Keratinocyte (primary cell): ENCODE data around the gene DCAF15. TPM values are rescaled to one million over a fixed set of nuclear protein-coding genes. Genes with fewer than 3 reads are reported as not detected.
A peak's percentile ranks its signal among the peaks of the same experiment; 100 is the strongest.

Experiments
- DNase-seq: peaks from one replicate; pipeline ENCODE4 v3.0.0-alpha.2; 2011; ENCODE audit warnings: low read depth, missing footprints, low spot score
- FAIRE-seq: peaks from 2 replicates; lab custom pipeline; 2011; peaks lifted over from hg19 to GRCh38; lab: Jason Lieb, UNC
- H2AFZ ChIP-seq: 2 replicates; pipeline ENCODE4 v1.6.0; 2012; ENCODE audit warnings: low read length, control low read depth, inconsistent platforms; ENCODE audit not compliant: control insufficient read depth
- H3K27ac ChIP-seq: 2 replicates; pipeline ENCODE4 v1.5.1; 2011; ENCODE audit warnings: low read length; ENCODE audit not compliant: control insufficient read depth, insufficient read depth
- H3K27me3 ChIP-seq: 3 replicates; pipeline ENCODE4 v1.6.0; 2011; ENCODE audit warnings: low read length; ENCODE audit not compliant: control insufficient read depth, insufficient read depth; ENCODE audit errors: extremely low read depth
- H3K36me3 ChIP-seq, 2 experiments: 2 replicates in 1 of 2; 3 replicates in 1 of 2; pipeline ENCODE4 v1.5.1; 2011; ENCODE audit warnings: low read length in 2 of 2, mild to moderate bottlenecking in 1 of 2; ENCODE audit not compliant: control insufficient read depth in 2 of 2, insufficient read depth in 2 of 2; ENCODE audit errors: extremely low read depth in 1 of 2
- H3K4me1 ChIP-seq: 3 replicates; pipeline ENCODE4 v1.5.1; 2011; ENCODE audit warnings: low read length; ENCODE audit not compliant: control insufficient read depth, insufficient read depth; ENCODE audit errors: extremely low read depth
- H3K4me2 ChIP-seq: 3 replicates; pipeline ENCODE4 v1.6.0; 2011; ENCODE audit warnings: low read depth, low read length; ENCODE audit not compliant: control insufficient read depth, insufficient read depth; ENCODE audit errors: extremely low read depth
- H3K4me3 ChIP-seq, 3 experiments: fragments of 200-600 bp in 1 of 3; sonication (generic) in 1 of 3; 2 replicates in 2 of 3; 3 replicates in 1 of 3; pipeline ENCODE4 v1.5.1; 2011 to 2016; ENCODE audit warnings: low read length in 3 of 3, mild to moderate bottlenecking in 3 of 3, control low read depth in 2 of 3, inconsistent platforms in 1 of 3, low read depth in 1 of 3, mixed read lengths in 1 of 3, mixed run types in 1 of 3, moderate library complexity in 1 of 3; ENCODE audit not compliant: control insufficient read depth in 2 of 3, insufficient read depth in 2 of 3; ENCODE audit errors: extremely low read depth in 1 of 3
- H3K79me2 ChIP-seq: 2 replicates; pipeline ENCODE4 v1.6.0; 2012; ENCODE audit warnings: low read length; ENCODE audit not compliant: control insufficient read depth, insufficient read depth
- H3K9ac ChIP-seq: 3 replicates; pipeline ENCODE4 v1.6.0; 2011; ENCODE audit warnings: low read length; ENCODE audit not compliant: control insufficient read depth, insufficient read depth; ENCODE audit errors: extremely low read depth
- H3K9me1 ChIP-seq: 3 replicates; pipeline ENCODE4 v1.6.0; 2011; ENCODE audit warnings: low read length; ENCODE audit not compliant: control insufficient read depth, insufficient read depth; ENCODE audit errors: extremely low read depth
- H3K9me3 ChIP-seq: 2 replicates; pipeline ENCODE4 v1.5.1; 2012; ENCODE audit warnings: low read depth, low read length; ENCODE audit not compliant: control insufficient read depth
- H4K20me1 ChIP-seq: 3 replicates; pipeline ENCODE4 v1.6.0; 2011; ENCODE audit warnings: low read length; ENCODE audit not compliant: control insufficient read depth, insufficient read depth; ENCODE audit errors: extremely low read depth
- EZH2 ChIP-seq: IDR thresholded peaks from one replicate; pipeline ENCODE4 v1.6.1; 2012; ENCODE audit warnings: inconsistent platforms, mild to moderate bottlenecking, low read length, moderate library complexity
- dilution Hi-C: fragments of 300-500 bp; cut with MboI; formaldehyde crosslinking; loops from one replicate; pipeline ENCODE4 v1.7.0; 2020; ENCODE audit warnings: low sequenced_read_pairs; ENCODE audit not compliant: extremely low pct_ligation_motif_present
- polyA plus RNA-seq, 5 experiments: library from polyadenylated mRNA; depleted of rRNA in 3 of 5; stranded (reverse) in 3 of 5; stranded (forward) in 1 of 5; unstranded in 1 of 5; fragments of >200 nt; gene quantifications; 1 replicate in 1 of 5; 2 replicates in 3 of 5; 3 replicates in 1 of 5; pipeline versions ENCODE4 v1.2.1 to v1.2.3, GENCODE V29; 2011 to 2012; ENCODE audit warnings: missing spikeins in 2 of 5, low read depth in 1 of 5, low replicate concordance in 1 of 5
- TF ChIP-seq, protein P1 (sequence below), 3 experiments: IDR thresholded peaks in 1 of 3; conservative IDR thresholded peaks in 1 of 3; optimal IDR thresholded peaks in 1 of 3; 2 replicates in 2 of 3; 3 replicates in 1 of 3; pipeline versions ENCODE3 to v1.5.1; 2011; ENCODE audit warnings: low read length in 3 of 3, mild to moderate bottlenecking in 3 of 3, moderate library complexity in 2 of 3, control low read depth in 1 of 3, inconsistent platforms in 1 of 3; ENCODE audit not compliant: insufficient read depth in 2 of 3; ENCODE audit errors: extremely low read depth in 1 of 3

The DCAF15 gene
- polyA plus RNA-seq, 1 donor (not counting 4 experiments of a cell fraction or from before 2014, with no cell fraction given) = 15.1 TPM

DNA sequence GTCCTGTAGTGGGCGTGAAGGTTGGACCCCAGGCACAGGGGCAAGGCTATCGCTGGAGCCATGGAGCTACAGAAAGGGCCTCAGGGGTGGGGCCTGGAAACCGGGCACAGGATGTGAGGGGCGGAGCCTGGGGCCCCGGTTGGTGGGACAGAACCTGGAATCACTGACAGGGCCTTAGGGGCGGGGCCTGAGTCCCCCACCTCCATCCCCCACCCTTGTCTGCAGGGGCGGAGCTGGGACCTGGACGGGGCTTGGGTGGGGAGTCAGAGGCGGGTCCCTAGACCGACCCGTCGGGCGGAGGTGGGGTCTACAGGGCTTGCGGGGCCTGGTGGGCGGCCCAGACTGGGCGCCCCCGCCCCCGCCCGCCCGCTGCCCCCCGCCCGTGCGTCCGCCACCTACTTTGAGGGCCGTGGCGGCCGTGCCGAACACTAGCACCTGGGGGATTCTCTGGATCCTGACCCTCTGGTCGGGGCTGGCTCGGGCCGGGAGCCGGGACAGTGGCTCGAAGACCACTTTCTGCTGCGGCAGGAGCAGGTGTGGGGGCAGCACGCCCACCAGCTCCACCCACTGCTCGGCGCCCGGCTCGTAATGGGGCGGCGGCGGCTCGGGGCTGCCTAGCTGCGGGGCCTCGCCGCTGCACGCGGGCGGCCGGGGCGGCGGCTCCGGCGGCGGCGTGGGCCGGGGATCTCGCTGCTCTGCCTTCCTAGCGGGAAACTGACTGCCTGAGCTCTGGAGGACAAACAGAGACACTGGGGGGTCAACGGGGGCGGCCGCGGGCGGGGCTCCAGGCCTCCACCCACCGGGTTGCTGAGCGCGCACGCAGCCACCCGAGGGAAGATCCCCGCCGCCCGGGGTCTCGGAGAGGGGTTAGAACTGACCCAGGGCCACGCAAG, 26.3 kb downstream of the DCAF15 start:
- Histone ChIP-seq H3K79me2 (no peaks in the 10 kb centered on the region), H3K27me3 (no peaks in the 10 kb centered on the region), H3K4me2 (peak overlapping the region; percentile 27), H3K36me3 (peaks cover 5 to 12% of the 10 kb centered on the region in 2 experiments), H3K9me3 (no peaks in the 10 kb centered on the region), H4K20me1 (no peaks in the 10 kb centered on the region), H3K9me1 (no peaks in the 10 kb centered on the region), H3K27ac (no peak overlapping the region), H3K9ac (peak overlapping the region; percentile 37), H3K4me1 (peaks cover 5% of the 10 kb centered on the region), H3K4me3 (no peak overlapping the region), H2AFZ (no peak overlapping the region)
- FAIRE-seq = no peak
- no peak for DNase-seq
- TF ChIP-seq, protein P1, sequence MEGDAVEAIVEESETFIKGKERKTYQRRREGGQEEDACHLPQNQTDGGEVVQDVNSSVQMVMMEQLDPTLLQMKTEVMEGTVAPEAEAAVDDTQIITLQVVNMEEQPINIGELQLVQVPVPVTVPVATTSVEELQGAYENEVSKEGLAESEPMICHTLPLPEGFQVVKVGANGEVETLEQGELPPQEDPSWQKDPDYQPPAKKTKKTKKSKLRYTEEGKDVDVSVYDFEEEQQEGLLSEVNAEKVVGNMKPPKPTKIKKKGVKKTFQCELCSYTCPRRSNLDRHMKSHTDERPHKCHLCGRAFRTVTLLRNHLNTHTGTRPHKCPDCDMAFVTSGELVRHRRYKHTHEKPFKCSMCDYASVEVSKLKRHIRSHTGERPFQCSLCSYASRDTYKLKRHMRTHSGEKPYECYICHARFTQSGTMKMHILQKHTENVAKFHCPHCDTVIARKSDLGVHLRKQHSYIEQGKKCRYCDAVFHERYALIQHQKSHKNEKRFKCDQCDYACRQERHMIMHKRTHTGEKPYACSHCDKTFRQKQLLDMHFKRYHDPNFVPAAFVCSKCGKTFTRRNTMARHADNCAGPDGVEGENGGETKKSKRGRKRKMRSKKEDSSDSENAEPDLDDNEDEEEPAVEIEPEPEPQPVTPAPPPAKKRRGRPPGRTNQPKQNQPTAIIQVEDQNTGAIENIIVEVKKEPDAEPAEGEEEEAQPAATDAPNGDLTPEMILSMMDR (optimal IDR thresholded peaks at IDR 0.05 in 1 of 3, IDR thresholded peaks at IDR 0.05 in 1 of 3, conservative IDR thresholded peaks at IDR 0.05 in 1 of 3; ENCODE audit: extremely low read depth in 1 of 3, insufficient read depth in 2 of 3, low read length in 3 of 3) = no peak
- no peak for TF ChIP-seq EZH2
- dilution Hi-C loops = no loop called here

DNA sequence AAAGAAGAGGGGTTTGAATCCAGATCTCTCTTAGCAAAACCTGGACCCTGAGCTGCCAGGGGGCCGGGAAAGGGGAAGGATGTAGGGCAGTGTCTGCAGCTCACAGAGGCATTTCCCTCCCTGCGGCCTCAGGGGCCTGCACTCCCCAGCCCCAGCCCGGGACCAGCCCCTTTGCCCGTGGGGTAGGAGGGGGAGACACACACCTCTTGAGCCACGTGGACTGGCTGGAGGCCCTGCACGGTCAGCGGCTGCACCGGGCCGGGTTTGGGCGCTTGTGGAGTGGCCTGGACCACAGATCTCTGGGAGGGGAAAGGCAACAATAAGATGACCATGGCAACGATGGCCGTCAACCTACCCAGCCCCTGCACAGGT, 26.9 kb downstream of the DCAF15 start:
- H2AFZ ChIP-seq = no peak overlapping the region
- no peak overlapping the region for H3K4me3 ChIP-seq

More for the DNA sequence above, 26.9 kb downstream of the DCAF15 start:
- Histone ChIP-seq H3K27me3 (no peaks in the 10 kb centered on the region), H4K20me1 (no peaks in the 10 kb centered on the region), H3K79me2 (no peaks in the 10 kb centered on the region), H3K9me1 (no peaks in the 10 kb centered on the region), H3K9ac (peak overlapping the region; percentile 37), H3K9me3 (no peaks in the 10 kb centered on the region), H3K4me1 (peaks cover 2% of the 10 kb centered on the region), H3K27ac (no peak overlapping the region), H3K36me3 (peaks cover 5 to 12% of the 10 kb centered on the region in 2 experiments), H3K4me2 (peak overlapping the region; percentile 27)
- FAIRE-seq = no peak
- no peak for DNase-seq
- dilution Hi-C loops = no loop called here
- no peak for TF ChIP-seq EZH2
- TF ChIP-seq, protein P1 (optimal IDR thresholded peaks at IDR 0.05 in 1 of 3, IDR thresholded peaks at IDR 0.05 in 1 of 3, conservative IDR thresholded peaks at IDR 0.05 in 1 of 3; ENCODE audit: extremely low read depth in 1 of 3, insufficient read depth in 2 of 3, low read length in 3 of 3) = no peak
